Ovary (tissue), 3 donors: ENCODE measurements around the gene TUBB4B.
"Not testable (repeated sequence)": the region's sequence is repeated elsewhere in the genome, so short reads cannot be mapped to it uniquely, and the experiment has no call there.

Experiments used
- CTCF ChIP-seq, 3 donors: fragments of 450-650 bp in 2 of 3; fragments of 200-600 bp in 1 of 3; IDR thresholded peaks; one replicate each; pipeline versions ENCODE4 v1.5.1 to v1.8.0; 2016 to 2022; ENCODE audit warnings: antibody characterized with exemption in 3 of 3, mild to moderate bottlenecking in 1 of 3
- EP300 ChIP-seq: sonication (generic); formaldehyde crosslinking; IDR thresholded peaks from one replicate; pipeline ENCODE4 v1.6.1; 2017; ENCODE audit warnings: antibody characterized with exemption
- POLR2A ChIP-seq: fragments of 450-650 bp; IDR thresholded peaks from one replicate; pipeline ENCODE4 v1.6.1; 2017; ENCODE audit warnings: antibody characterized with exemption, mild to moderate bottlenecking, moderate library complexity
- donor health status: DM: no; HTN: no; CAD: no.

- not testable (repeated sequence) for TF ChIP-seq CTCF (IDR thresholded peaks at IDR 0.05); POLR2A; EP300
Observed at GRCh38 chr9:137239541-137240200, 1.4 kb upstream of the TUBB4B start.
